NT2/D1 (cell line): ENCODE measurements around the gene FIGNL2.

Source experiments
- SUZ12 ChIP-seq: IDR thresholded peaks from 2 replicates; pipeline ENCODE4 v1.6.1; 2011; ENCODE audit not compliant: insufficient read length, insufficient read depth; ENCODE audit errors: extremely low read depth
- YY1 ChIP-seq: IDR thresholded peaks from 2 replicates; pipeline ENCODE4 v1.6.1; 2011; ENCODE audit not compliant: insufficient read length, insufficient read depth
- ZNF274 ChIP-seq: IDR thresholded peaks from 2 replicates; pipeline ENCODE4 v1.6.1; 2011; ENCODE audit warnings: mild to moderate bottlenecking, low read depth, low read length

DNA sequence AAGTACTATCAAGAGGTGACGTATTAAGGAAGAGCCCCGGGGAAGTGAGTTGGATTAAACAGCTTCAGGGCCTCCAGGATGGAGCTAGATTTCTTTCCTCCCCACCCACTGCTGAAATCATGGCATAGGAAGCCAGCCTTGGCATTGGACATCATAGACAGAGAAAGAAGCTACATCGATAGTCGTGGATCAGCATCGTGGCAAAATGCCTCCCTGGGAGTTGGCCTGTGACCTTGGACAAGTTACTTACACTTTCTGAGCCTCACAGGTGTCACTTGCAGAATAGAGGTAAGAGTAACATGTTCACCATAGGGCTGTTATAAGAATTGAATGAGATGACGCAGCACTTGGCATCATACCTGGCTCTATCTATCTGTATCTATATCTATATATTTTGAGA, 45.3 kb upstream of the FIGNL2 start:
- TF ChIP-seq SUZ12 (no peak), YY1 (no peak), ZNF274 (no peak)
